ENCODE results near the gene ANGEL1. TPM values are rescaled to one million over a fixed set of nuclear protein-coding genes. Genes with fewer than 3 reads are reported as not detected.

The ANGEL1 gene
- total and polyA plus RNA-seq, 2 of the 8 experiments (the other 6 are each of a cell fraction or from before 2014, with no cell fraction given): 26.8 to 27.2 TPM

- no peak for TF ChIP-seq TBP (IDR thresholded peaks at IDR 0.05; ENCODE audit: low read depth, low read length)
Observed at GRCh38 chr14:76844223-76844622, 31.5 kb upstream of the ANGEL1 start (continued).

- H4K5ac ChIP-seq (ENCODE audit: insufficient read length, low read depth, low read length): no peak overlapping the region
- FAIRE-seq: no peak
Observed at GRCh38 chr14:76842414-76842813, 29.7 kb upstream of the ANGEL1 start.

More at GRCh38 chr14:76842414-76842813, 29.7 kb upstream of the ANGEL1 start:
- Histone ChIP-seq H3K27ac (ENCODE audit: low read depth, low read length) (no peak overlapping the region), H3K23ac (ENCODE audit: insufficient read length) (no peak overlapping the region), H2BK15ac (ENCODE audit: low read length) (no peak overlapping the region), H3K27me3 (replicated peaks in 1 of 4; ENCODE audit: control insufficient read depth in 3 of 4, extremely low read depth in 1 of 4, insufficient read depth in 3 of 4, low read length in 3 of 4) (no peaks in the 10 kb centered on the region), H3K9ac (replicated peaks in 1 of 4; ENCODE audit: extremely low read depth in 1 of 4, low read depth in 3 of 4, low read length in 3 of 4) (no peak overlapping the region), H3K56ac (replicated peaks; ENCODE audit: insufficient read length, low read depth, low read length) (no peak overlapping the region), H3K4me1 (replicated peaks in 1 of 4; ENCODE audit: control insufficient read depth in 3 of 4, insufficient read depth in 4 of 4, low read length in 3 of 4) (no peaks in the 10 kb centered on the region), H2AK5ac (ENCODE audit: low read depth, low read length) (no peak overlapping the region), H3K4ac (replicated peaks; ENCODE audit: insufficient read length, low read depth, low read length) (no peak overlapping the region), H2BK12ac (ENCODE audit: low read depth, low read length) (no peak overlapping the region), H4K20me1 (replicated peaks in 1 of 2; ENCODE audit: control insufficient read depth in 1 of 2, insufficient read depth in 2 of 2, low read length in 2 of 2) (no peaks in the 10 kb centered on the region), H2AFZ (ENCODE audit: low read length) (no peak overlapping the region), H3K9me3 (ENCODE audit: insufficient read depth in 2 of 2, low read depth in 1 of 2, low read length in 1 of 2) (no peaks in the 10 kb centered on the region), H4K8ac (ENCODE audit: extremely low read depth, insufficient read depth, low read length) (no peak overlapping the region), H3K18ac (ENCODE audit: extremely low read depth, low read length) (no peak overlapping the region), H3K4me3 (ENCODE audit: extremely low read depth in 1 of 4, insufficient read depth in 2 of 4, low read depth in 3 of 4, low read length in 4 of 4) (no peak overlapping the region), H3K14ac (ENCODE audit: insufficient read length) (no peak overlapping the region), H3K79me2 (ENCODE audit: control insufficient read depth in 1 of 2, insufficient read depth in 2 of 2, low read length in 2 of 2) (no peaks in the 10 kb centered on the region), H3K4me2 (ENCODE audit: insufficient read depth in 1 of 2, low read depth in 2 of 2, low read length in 2 of 2) (no peak overlapping the region), H3K23me2 (ENCODE audit: low read depth, low read length) (no peaks in the 10 kb centered on the region), H4K91ac (replicated peaks; ENCODE audit: insufficient read length, low read length) (no peak overlapping the region), H2BK20ac (ENCODE audit: low read length) (no peak overlapping the region), H3K36me3 (ENCODE audit: control insufficient read depth in 2 of 4, insufficient read depth in 4 of 4, low read length in 3 of 4) (no peaks in the 10 kb centered on the region), H2BK120ac (replicated peaks; ENCODE audit: low read depth, low read length) (no peak overlapping the region), H2BK5ac (ENCODE audit: low read depth, low read length) (no peak overlapping the region), H3K79me1 (ENCODE audit: low read depth, low read length) (no peaks in the 10 kb centered on the region)
- TF ChIP-seq PHF8 (conservative IDR thresholded peaks at IDR 0.05; ENCODE audit: low read depth, low read length) (no peak), GABPA (IDR thresholded peaks at IDR 0.05; ENCODE audit: borderline replicate concordance, insufficient read depth, low read length) (no peak), MAFK (IDR thresholded peaks at IDR 0.05; ENCODE audit: low read depth, low read length) (no peak), FOSL1 (IDR thresholded peaks at IDR 0.05; ENCODE audit: insufficient read depth, low read depth, low read length) (no peak)
- ChIA-PET POLR2A (ENCODE audit: partially characterized antibody) (no interaction called here), CTCF (ENCODE audit: partially characterized antibody) (interaction anchor here (1.0 to 1.8 kb wide), 3 partner anchors 12 to 30 kb away, joined by 4 to 7 read pairs (median 5); no protein-coding TSS in a partner anchor)
- DNase-seq (ENCODE audit: low read depth in 1 of 2, low spot score in 2 of 2): no peak

All from H1 (cell line).